HEK293T (cell line): Measurements from ENCODE around the gene VTI1A.

Experiments used
- ARNT ChIP-seq: fragments of 450-650 bp; IDR thresholded peaks from 2 replicates; pipeline ENCODE4 v1.6.1; 2017; ENCODE audit warnings: mild to moderate bottlenecking
- BHLHE40 ChIP-seq: fragments of 450-650 bp; IDR thresholded peaks from 2 replicates; pipeline ENCODE4 v1.6.1; 2016; ENCODE audit warnings: mild to moderate bottlenecking, moderate library complexity, borderline replicate concordance
- ELF4 ChIP-seq: fragments of 450-650 bp; IDR thresholded peaks from 2 replicates; pipeline ENCODE4 v1.6.1; 2017; ENCODE audit warnings: antibody characterized with exemption
- FOXA1 ChIP-seq: fragments of 450-650 bp; IDR thresholded peaks from 2 replicates; pipeline ENCODE4 v1.6.1; 2016; ENCODE audit warnings: mild to moderate bottlenecking
- FOXK2 ChIP-seq: fragments of 450-650 bp; IDR thresholded peaks from 2 replicates; pipeline ENCODE4 v1.6.1; 2016; ENCODE audit warnings: mild to moderate bottlenecking
- HDGF ChIP-seq: fragments of 450-650 bp; IDR thresholded peaks from 2 replicates; pipeline ENCODE4 v1.6.1; 2017; ENCODE audit warnings: antibody characterized with exemption, borderline replicate concordance
- SUZ12 ChIP-seq: fragments of 450-650 bp; IDR thresholded peaks from 2 replicates; pipeline ENCODE4 v1.6.1; 2016; ENCODE audit warnings: mild to moderate bottlenecking
- TARDBP ChIP-seq: fragments of 450-650 bp; IDR thresholded peaks from 2 replicates; pipeline ENCODE4 v1.6.1; 2016
- ZNF384 ChIP-seq: fragments of 450-650 bp; IDR thresholded peaks from 2 replicates; pipeline ENCODE4 v1.6.1; 2016
- TF ChIP-seq, protein P1 (sequence below): fragments of 450-650 bp; IDR thresholded peaks from 2 replicates; pipeline ENCODE4 v1.6.1; 2016

GRCh38 chr10:112562122-112562521, 115.1 kb downstream of the VTI1A start:
- TF ChIP-seq ARNT = no peak
- TF ChIP-seq, protein P1, sequence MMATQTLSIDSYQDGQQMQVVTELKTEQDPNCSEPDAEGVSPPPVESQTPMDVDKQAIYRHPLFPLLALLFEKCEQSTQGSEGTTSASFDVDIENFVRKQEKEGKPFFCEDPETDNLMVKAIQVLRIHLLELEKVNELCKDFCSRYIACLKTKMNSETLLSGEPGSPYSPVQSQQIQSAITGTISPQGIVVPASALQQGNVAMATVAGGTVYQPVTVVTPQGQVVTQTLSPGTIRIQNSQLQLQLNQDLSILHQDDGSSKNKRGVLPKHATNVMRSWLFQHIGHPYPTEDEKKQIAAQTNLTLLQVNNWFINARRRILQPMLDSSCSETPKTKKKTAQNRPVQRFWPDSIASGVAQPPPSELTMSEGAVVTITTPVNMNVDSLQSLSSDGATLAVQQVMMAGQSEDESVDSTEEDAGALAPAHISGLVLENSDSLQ = no peak
- no peak for TF ChIP-seq FOXA1
- TF ChIP-seq SUZ12 = no peak
- no peak for TF ChIP-seq ELF4
- TF ChIP-seq ZNF384 = no peak
- TF ChIP-seq TARDBP = no peak
- TF ChIP-seq FOXK2 = no peak
- TF ChIP-seq HDGF = no peak
- TF ChIP-seq BHLHE40 = no peak
